Neuronal stem cell (in vitro differentiated cells): ENCODE data around the gene RBPJL.

Experiments used
- DNase-seq: peaks from one replicate; pipeline ENCODE4 v3.0.0-alpha.2; 2013; ENCODE audit warnings: low spot score
- H2AFZ ChIP-seq: one replicate; pipeline ENCODE4 v1.6.1; 2013; ENCODE audit warnings: mild to moderate bottlenecking, low read length, inconsistent platforms
- H2AK5ac ChIP-seq: 2 replicates; pipeline ENCODE4 v1.6.1; 2013; ENCODE audit warnings: low read depth, mild to moderate bottlenecking, inconsistent platforms, low read length, moderate library complexity, mixed read lengths
- H2BK120ac ChIP-seq: 2 replicates; pipeline ENCODE4 v1.6.1; 2013; ENCODE audit warnings: low read depth, mild to moderate bottlenecking, inconsistent platforms, low read length, moderate library complexity, mixed read lengths
- H2BK12ac ChIP-seq: one replicate; pipeline ENCODE4 v1.6.1; 2013; ENCODE audit warnings: low read length, inconsistent platforms
- H2BK15ac ChIP-seq: 2 replicates; pipeline ENCODE4 v1.6.1; 2013; ENCODE audit warnings: mild to moderate bottlenecking, low read length, inconsistent platforms, mixed read lengths
- H2BK5ac ChIP-seq: one replicate; pipeline ENCODE4 v1.6.1; 2013; ENCODE audit warnings: inconsistent platforms, mild to moderate bottlenecking, low read length, moderate library complexity
- H3K14ac ChIP-seq: one replicate; pipeline ENCODE4 v1.6.1; 2013; ENCODE audit warnings: low read length, inconsistent platforms
- H3K18ac ChIP-seq: 2 replicates; pipeline ENCODE4 v1.6.1; 2013; ENCODE audit warnings: low read length, inconsistent platforms
- H3K23ac ChIP-seq: 2 replicates; pipeline ENCODE4 v1.6.1; 2013; ENCODE audit warnings: low read depth, mild to moderate bottlenecking, mixed read lengths, low read length, inconsistent platforms; ENCODE audit not compliant: poor library complexity
- H3K27ac ChIP-seq: replicated peaks from 3 replicates; pipeline ENCODE4 v1.5.1; 2013; ENCODE audit warnings: low read length, inconsistent platforms
- H3K27me3 ChIP-seq, 3 experiments: 2 replicates each; pipeline ENCODE4 v1.6.1; 2013; ENCODE audit warnings: low read length in 3 of 3, mild to moderate bottlenecking in 2 of 3, inconsistent platforms in 1 of 3, low read depth in 1 of 3, mixed read lengths in 1 of 3, moderate library complexity in 1 of 3; ENCODE audit not compliant: control insufficient read depth in 3 of 3, insufficient read depth in 3 of 3
- H3K36me3 ChIP-seq, 2 donors: replicated peaks in 1 of 2; 2 replicates each; pipeline ENCODE4 v1.6.1; 2013; ENCODE audit warnings: low read length in 2 of 2; ENCODE audit not compliant: control insufficient read depth in 2 of 2, insufficient read depth in 2 of 2
- H3K4ac ChIP-seq: 2 replicates; pipeline ENCODE4 v1.6.1; 2013; ENCODE audit warnings: inconsistent platforms, mild to moderate bottlenecking, low read length, moderate library complexity
- H3K4me1 ChIP-seq, 2 donors: 1 replicate in 1 of 2; 2 replicates in 1 of 2; pipeline ENCODE4 v1.6.1; 2013; ENCODE audit warnings: low read length in 2 of 2, low read depth in 1 of 2; ENCODE audit not compliant: control insufficient read depth in 2 of 2, insufficient read depth in 1 of 2
- H3K4me2 ChIP-seq: one replicate; pipeline ENCODE4 v1.6.1; 2013; ENCODE audit warnings: mild to moderate bottlenecking, low read length, inconsistent platforms; ENCODE audit not compliant: insufficient read depth, poor library complexity, severe bottlenecking
- H3K4me3 ChIP-seq, 2 donors: 2 replicates each; pipeline ENCODE4 v1.5.1; 2013; ENCODE audit warnings: low read length in 2 of 2, mild to moderate bottlenecking in 2 of 2, inconsistent platforms in 1 of 2, moderate library complexity in 1 of 2
- H3K79me1 ChIP-seq: one replicate; pipeline ENCODE4 v1.6.1; 2013; ENCODE audit warnings: low read depth, mild to moderate bottlenecking, inconsistent platforms, low read length, moderate library complexity
- H3K9ac ChIP-seq: one replicate; pipeline ENCODE4 v1.6.1; 2013; ENCODE audit warnings: mild to moderate bottlenecking, low read depth, low read length, inconsistent platforms; ENCODE audit not compliant: poor library complexity
- H3K9me3 ChIP-seq, 2 donors: replicated peaks in 1 of 2; 2 replicates each; pipeline versions ENCODE3 to v1.6.1; 2013; ENCODE audit warnings: low read length in 2 of 2, mild to moderate bottlenecking in 2 of 2, inconsistent platforms in 1 of 2, low read depth in 1 of 2, mixed read lengths in 1 of 2, moderate library complexity in 1 of 2; ENCODE audit not compliant: control insufficient read depth in 2 of 2, insufficient read depth in 1 of 2
- H4K8ac ChIP-seq: one replicate; pipeline ENCODE4 v1.6.1; 2013; ENCODE audit warnings: low read depth, mild to moderate bottlenecking, inconsistent platforms, low read length, moderate library complexity
- H4K91ac ChIP-seq: one replicate; pipeline ENCODE4 v1.6.1; 2013; ENCODE audit warnings: low read length, low read depth, mild to moderate bottlenecking, inconsistent platforms; ENCODE audit not compliant: poor library complexity
- WGBS, 2 donors: extraction: QIAGEN DNeasy Blood & Tissue Kit; methylation state at CpG; one replicate each; pipeline ENCODE4 v1.1.7; 2013; ENCODE audit warnings: missing lambda C conversion rate in 2 of 2, mixed read lengths in 1 of 2; ENCODE audit not compliant: insufficient read length in 2 of 2, insufficient replicate concordance in 1 of 2; ENCODE audit errors: extremely low coverage in 2 of 2; 5-methylcytosine and 5-hydroxymethylcytosine counted together

The RBPJL gene

GRCh38 chr20:45313943-45314342 lies 7.3 kb downstream of the RBPJL start:
- H2BK12ac ChIP-seq, result peak overlapping the region; percentile 41
- no peak overlapping the region for H4K91ac ChIP-seq
- H2AK5ac ChIP-seq, result no peak overlapping the region
- peak overlapping the region; percentile 73 for H3K23ac ChIP-seq
- H3K4ac ChIP-seq, result no peak overlapping the region
- no peak overlapping the region for H3K27ac ChIP-seq
- no peak overlapping the region for H2BK120ac ChIP-seq
- no peaks in the 10 kb centered on the region for H3K79me1 ChIP-seq
- H3K14ac ChIP-seq, result no peak overlapping the region
- no peaks in the 10 kb centered on the region for H3K36me3 ChIP-seq
- H3K9ac ChIP-seq, result no peak overlapping the region
- no CpG with 5 or more reads among the region's 11 CpGs for WGBS, 2 donors
- H3K4me1 ChIP-seq, result peaks cover 0 to 5% of the 10 kb centered on the region in 2 donors
- no peak overlapping the region for H4K8ac ChIP-seq
- no peak for DNase-seq
- H3K4me3 ChIP-seq, result no peak overlapping the region
- H3K4me2 ChIP-seq, result no peak overlapping the region
- peak overlapping the region; percentile 38 for H3K18ac ChIP-seq
- H2BK15ac ChIP-seq, result no peak overlapping the region
- no peak overlapping the region for H2AFZ ChIP-seq
- peaks cover 0 to 23% (median 22%) of the 10 kb centered on the region in 3 experiments for H3K27me3 ChIP-seq
- peaks cover 0 to 3% of the 10 kb centered on the region in 2 donors for H3K9me3 ChIP-seq
- H2BK5ac ChIP-seq, result no peak overlapping the region

- Histone ChIP-seq H3K36me3 (no peaks in the 10 kb centered on the region), H3K27me3 (peaks cover 0 to 22% (median 12%) of the 10 kb centered on the region in 3 experiments), H3K9ac (no peak overlapping the region), H2BK15ac (no peak overlapping the region), H3K23ac (peak overlapping the region; percentile 65), H2BK120ac (no peak overlapping the region), H2BK12ac (no peak overlapping the region), H2BK5ac (no peak overlapping the region), H3K27ac (no peak overlapping the region), H2AK5ac (no peak overlapping the region), H4K8ac (no peak overlapping the region), H2AFZ (no peak overlapping the region), H3K4me3 (no peak overlapping the region), H3K9me3 (peaks cover 0 to 3% of the 10 kb centered on the region in 2 donors), H4K91ac (no peak overlapping the region), H3K79me1 (no peaks in the 10 kb centered on the region), H3K4me1 (peaks cover 0 to 5% of the 10 kb centered on the region in 2 donors), H3K18ac (no peak overlapping the region), H3K14ac (no peak overlapping the region), H3K4me2 (no peak overlapping the region), H3K4ac (no peak overlapping the region)
- WGBS, 2 donors, result no CpG with 5 or more reads among the region's 4 CpGs
- DNase-seq, result no peak
These were observed 9.0 kb downstream of the RBPJL start for GRCh38 chr20:45315672-45316071.

- H2AFZ ChIP-seq, result no peak overlapping the region
- H3K23ac ChIP-seq, result peak overlapping the region; percentile 65
- peak overlapping the region; percentile 82 for H3K14ac ChIP-seq
- peak overlapping the region; percentile 41 for H2BK12ac ChIP-seq
- H3K27ac ChIP-seq, result no peak overlapping the region
- DNase-seq, result no peak
- no peak overlapping the region for H3K18ac ChIP-seq
- H3K4me2 ChIP-seq, result no peak overlapping the region
- peaks cover 0 to 17% (median 12%) of the 10 kb centered on the region in 3 experiments for H3K27me3 ChIP-seq
- no peaks in the 10 kb centered on the region for H3K79me1 ChIP-seq
- WGBS, 2 donors, result no CpG with 5 or more reads among the region's 71 CpGs
- no peak overlapping the region for H2BK120ac ChIP-seq
- H4K91ac ChIP-seq, result no peak overlapping the region
- no peak overlapping the region for H4K8ac ChIP-seq
- H2AK5ac ChIP-seq, result peak overlapping the region; percentile 15
- H2BK5ac ChIP-seq, result no peak overlapping the region
- H3K36me3 ChIP-seq, result no peaks in the 10 kb centered on the region
- peak overlapping the region in 1 of 2 donors; percentile 13 for H3K4me3 ChIP-seq
- peaks cover 0 to 3% of the 10 kb centered on the region in 2 donors for H3K9me3 ChIP-seq
- no peak overlapping the region for H3K4ac ChIP-seq
- H2BK15ac ChIP-seq, result peak overlapping the region; percentile 7
- H3K4me1 ChIP-seq, result peaks cover 0 to 5% of the 10 kb centered on the region in 2 donors
- no peak overlapping the region for H3K9ac ChIP-seq
These were observed 9.8 kb downstream of the RBPJL start for GRCh38 chr20:45316150-45317080.

- no peak overlapping the region for H3K4me3 ChIP-seq
- peak overlapping the region; percentile 46 for H2BK12ac ChIP-seq
- no peak overlapping the region for H3K14ac ChIP-seq
- no peak overlapping the region for H3K4ac ChIP-seq
- no peak overlapping the region for H2BK120ac ChIP-seq
- H3K27me3 ChIP-seq, result peaks cover 0 to 12% (median 5%) of the 10 kb centered on the region in 3 experiments
- no peak overlapping the region for H3K9ac ChIP-seq
- H2AFZ ChIP-seq, result no peak overlapping the region
- no peak overlapping the region for H2BK5ac ChIP-seq
- peaks cover 0 to 3% of the 10 kb centered on the region in 2 donors for H3K9me3 ChIP-seq
- H3K36me3 ChIP-seq, result no peaks in the 10 kb centered on the region
- H3K4me2 ChIP-seq, result no peak overlapping the region
- WGBS, 2 donors, result no CpG with 5 or more reads among the region's 3 CpGs
- no peaks in the 10 kb centered on the region for H3K4me1 ChIP-seq
- H3K79me1 ChIP-seq, result no peaks in the 10 kb centered on the region
- H3K27ac ChIP-seq, result no peak overlapping the region
- H4K91ac ChIP-seq, result no peak overlapping the region
- no peak overlapping the region for H3K23ac ChIP-seq
- H3K18ac ChIP-seq, result no peak overlapping the region
- H2AK5ac ChIP-seq, result no peak overlapping the region
- no peak overlapping the region for H4K8ac ChIP-seq
- no peak for DNase-seq
- peak overlapping the region; percentile 58 for H2BK15ac ChIP-seq
These were observed 11.2 kb downstream of the RBPJL start for GRCh38 chr20:45317826-45318225.
